Neural crest cell (in vitro differentiated cells): ENCODE results near the gene ATRN. TPM values are rescaled to one million over a fixed set of nuclear protein-coding genes. Genes with fewer than 3 reads are reported as not detected.
A peak's percentile ranks its signal among the peaks of the same experiment; 100 is the strongest.

ENCODE experiments used
- DNase-seq: peaks from one replicate; pipeline ENCODE4 v3.0.0; 2021; ENCODE audit warnings: low read depth, mixed read lengths, low spot score
- H3K27ac Mint-ChIP-seq: one replicate; pipeline ENCODE4 v1.8.0; 2021; ENCODE audit warnings: mild to moderate bottlenecking, mixed read lengths; ENCODE audit not compliant: unreplicated experiment
- H3K27me3 Mint-ChIP-seq: 2 replicates; pipeline ENCODE4 v1.8.0; 2021; ENCODE audit warnings: low read depth, mild to moderate bottlenecking, mixed read lengths
- H3K36me3 Mint-ChIP-seq: 2 replicates; pipeline ENCODE4 v1.8.0; 2021; ENCODE audit warnings: low read depth, mild to moderate bottlenecking, mixed read lengths
- H3K4me1 Mint-ChIP-seq: 2 replicates; pipeline ENCODE4 v1.8.0; 2021; ENCODE audit warnings: mixed read lengths
- H3K4me3 Mint-ChIP-seq: one replicate; pipeline ENCODE4 v1.8.0; 2021; ENCODE audit warnings: mild to moderate bottlenecking, mixed read lengths
- H3K9me3 Mint-ChIP-seq: 2 replicates; pipeline ENCODE4 v1.8.0; 2021; ENCODE audit warnings: mixed read lengths
- CTCF ChIP-seq: fragments of 200-600 bp; sonication (generic); conservative IDR thresholded peaks from 2 replicates; pipeline ENCODE4 v1.5.0; 2021; ENCODE audit warnings: antibody characterized with exemption, mild to moderate bottlenecking
- total RNA-seq: library from RNA; stranded (reverse); gene quantifications from 2 replicates; pipeline ENCODE4 v1.2.1, GENCODE V29; 2021

ATRN gene
- total RNA-seq, 1 donor from 2014 or later, result 28.6 TPM

DNA sequence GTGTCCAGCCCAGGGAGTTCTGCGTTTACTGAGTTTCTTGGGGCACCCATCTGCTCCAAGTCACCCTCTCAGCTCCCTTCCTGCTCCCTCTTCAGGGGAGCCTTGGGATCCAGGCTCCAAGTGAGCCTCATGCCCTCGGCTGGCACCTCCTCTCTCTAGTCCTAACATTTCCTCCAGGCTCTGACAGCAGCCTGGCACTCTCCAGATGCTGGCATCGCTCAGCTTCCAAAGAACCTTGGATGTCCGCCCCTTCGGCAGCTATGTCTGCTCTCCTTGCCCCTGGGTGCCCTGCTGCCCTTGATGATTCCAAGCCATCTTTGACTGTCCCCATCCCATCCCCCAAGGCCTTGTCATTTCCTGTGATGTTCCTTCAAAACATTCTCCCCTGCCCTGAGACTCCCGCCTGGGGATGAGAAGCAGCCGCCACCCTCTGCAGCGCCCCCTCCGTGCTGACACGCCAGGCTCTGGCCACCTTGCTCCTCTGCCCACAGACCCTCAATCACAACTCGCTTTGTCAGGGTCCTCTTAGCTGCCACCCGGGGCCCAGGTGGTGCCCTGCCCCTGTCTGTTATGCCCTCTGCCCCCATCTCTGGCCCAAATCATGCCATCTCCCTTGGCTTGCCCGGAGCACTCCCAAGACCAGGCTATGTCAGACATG is 199.0 kb downstream of the ATRN start:
- peaks cover 14% of the 10 kb centered on the region for H3K27me3 Mint-ChIP-seq
- DNase-seq, result no peak
- H3K4me3 Mint-ChIP-seq, result no peak overlapping the region
- no peaks in the 10 kb centered on the region for H3K4me1 Mint-ChIP-seq
- no peaks in the 10 kb centered on the region for H3K36me3 Mint-ChIP-seq
- H3K27ac Mint-ChIP-seq, result peak overlapping the region; percentile 55
- H3K9me3 Mint-ChIP-seq, result no peaks in the 10 kb centered on the region
- no peak for TF ChIP-seq CTCF

- no peak overlapping the region for H3K4me3 Mint-ChIP-seq
- H3K9me3 Mint-ChIP-seq, result no peaks in the 10 kb centered on the region
- peak overlapping the region; percentile 15 for H3K27ac Mint-ChIP-seq
- peaks cover 19% of the 10 kb centered on the region for H3K27me3 Mint-ChIP-seq
- DNase-seq, result no peak
- TF ChIP-seq CTCF, result no peak
- no peaks in the 10 kb centered on the region for H3K36me3 Mint-ChIP-seq
- H3K4me1 Mint-ChIP-seq, result no peaks in the 10 kb centered on the region
Measured at GRCh38 chr20:3670511-3670910, 199.7 kb downstream of the ATRN start.

DNA sequence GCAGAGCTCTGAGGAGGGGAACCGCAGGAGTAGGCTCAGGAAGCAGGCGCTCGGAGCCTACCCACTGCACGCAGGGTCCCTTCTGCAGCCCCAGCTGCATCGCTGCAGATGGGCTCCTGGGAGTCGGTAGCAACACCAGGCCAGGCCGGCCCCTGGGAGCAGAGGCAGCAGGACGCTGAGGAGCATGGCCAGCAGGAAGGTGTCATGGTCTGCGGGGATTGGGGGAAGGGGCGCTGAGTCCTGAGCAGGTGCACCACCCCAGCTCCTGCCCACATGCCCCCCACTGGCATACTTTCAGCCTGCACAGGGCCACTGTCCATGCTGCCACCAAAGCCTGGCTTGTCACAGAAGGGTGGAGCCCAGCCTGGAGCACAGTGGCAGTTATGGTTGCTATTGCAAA is 200.1 kb downstream of the ATRN start:
- H3K36me3 Mint-ChIP-seq, result no peaks in the 10 kb centered on the region
- no peak for DNase-seq
- H3K27ac Mint-ChIP-seq, result no peak overlapping the region
- peaks cover 23% of the 10 kb centered on the region for H3K27me3 Mint-ChIP-seq
- no peaks in the 10 kb centered on the region for H3K9me3 Mint-ChIP-seq
- no peak for TF ChIP-seq CTCF
- H3K4me1 Mint-ChIP-seq, result no peaks in the 10 kb centered on the region
- H3K4me3 Mint-ChIP-seq, result no peak overlapping the region

DNA sequence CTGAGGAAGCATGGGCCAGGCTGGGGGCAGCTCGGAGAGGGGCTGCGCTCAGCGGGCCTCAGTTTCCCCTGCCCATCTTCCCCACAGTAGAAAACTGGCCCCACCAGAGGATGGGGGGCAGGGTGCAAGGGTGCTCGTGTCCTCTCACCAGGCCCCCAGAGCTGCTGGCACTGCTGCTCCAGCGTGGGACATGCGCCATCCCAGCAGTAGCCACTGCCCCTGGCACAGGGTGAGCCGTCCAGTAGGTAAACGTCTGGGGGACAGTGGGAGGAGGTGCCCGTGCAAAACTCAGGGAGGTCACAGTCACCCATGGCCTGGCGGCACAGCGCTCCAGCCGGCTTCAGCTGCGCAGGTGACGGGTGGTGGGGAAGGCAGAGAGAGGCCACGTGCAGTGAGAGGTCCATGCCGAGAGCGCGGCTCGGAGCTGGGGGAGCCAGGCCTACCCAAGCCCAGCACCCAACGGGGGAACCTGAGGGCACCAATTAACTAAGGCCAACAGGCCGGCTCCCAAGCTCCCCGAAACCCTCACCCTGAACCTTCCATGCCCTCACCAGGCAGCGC is 201.2 kb downstream of the ATRN start:
- Mint-ChIP-seq H3K27ac (peak overlapping the region; percentile 50), H3K36me3 (no peaks in the 10 kb centered on the region), H3K4me3 (no peak overlapping the region), H3K4me1 (peaks cover 4% of the 10 kb centered on the region), H3K27me3 (peaks cover 32% of the 10 kb centered on the region), H3K9me3 (no peaks in the 10 kb centered on the region)
- no peak for DNase-seq
- no peak for TF ChIP-seq CTCF

DNA sequence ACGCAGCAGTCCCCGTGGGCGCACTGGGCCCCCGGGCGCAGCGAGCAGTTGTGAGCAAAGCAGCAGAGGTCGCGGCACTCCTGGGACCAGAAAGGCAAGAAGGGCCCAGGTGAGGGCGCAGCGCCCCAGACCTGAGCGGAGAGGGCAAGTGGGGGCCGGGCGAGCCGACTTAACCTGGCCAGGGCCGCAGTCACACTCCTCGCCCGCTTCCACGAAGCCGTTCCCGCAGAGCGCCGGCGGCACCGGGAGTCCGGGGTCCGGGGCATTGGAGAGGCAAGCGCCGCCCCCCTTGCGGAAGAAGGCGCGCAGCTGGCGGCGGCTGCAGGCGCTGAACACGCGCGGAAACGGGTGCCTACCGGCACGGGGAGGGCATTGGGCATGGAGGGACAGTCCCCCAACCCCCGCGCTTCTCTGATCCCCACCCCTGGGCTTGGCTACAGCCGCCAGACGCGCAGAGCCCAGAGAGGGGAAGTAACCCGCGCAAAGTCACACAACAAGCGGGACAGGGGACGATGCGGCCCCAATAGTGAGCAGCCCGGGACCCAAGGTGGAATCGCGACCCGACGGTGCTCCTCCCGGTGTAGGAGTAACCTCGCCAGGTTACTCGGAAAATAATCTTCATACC is 201.8 kb downstream of the ATRN start:
- peaks cover 4% of the 10 kb centered on the region for H3K4me1 Mint-ChIP-seq
- H3K27ac Mint-ChIP-seq, result no peak overlapping the region
- H3K4me3 Mint-ChIP-seq, result no peak overlapping the region
- H3K36me3 Mint-ChIP-seq, result no peaks in the 10 kb centered on the region
- DNase-seq, result no peak
- TF ChIP-seq CTCF, result no peak
- no peaks in the 10 kb centered on the region for H3K9me3 Mint-ChIP-seq
- peaks cover 32% of the 10 kb centered on the region for H3K27me3 Mint-ChIP-seq
